ENCODE results near the gene CEP112.

- TF ChIP-seq POLR2AphosphoS5 (IDR thresholded peaks at IDR 0.05; ENCODE audit: low read depth, low read length) (no peak), SPI1 (IDR thresholded peaks at IDR 0.05; ENCODE audit: low read depth, low read length) (no peak), POLR2A (IDR thresholded peaks at IDR 0.05; ENCODE audit: low read depth, low read length) (no peak)
Observed at GRCh38 chr17:66167189-66167815, 24.6 kb downstream of the CEP112 start.

All from GM12891 (cell line).